Transverse colon (tissue), 4 donors: ENCODE measurements around the gene EYA4. TPM values are rescaled to one million over a fixed set of nuclear protein-coding genes. Genes with fewer than 3 reads are reported as not detected.

Experiments
- DNase-seq: peaks from one replicate; pipeline ENCODE4 v3.0.0-alpha.2; 2019
- H3K27ac ChIP-seq, 4 donors: fragments of 200-600 bp; sonication (generic); 2 replicates each; pipeline ENCODE4 v1.5.1; 2016 to 2018; ENCODE audit warnings: inconsistent platforms in 4 of 4
- H3K27me3 ChIP-seq: fragments of 200-600 bp; sonication (generic); 2 replicates; pipeline ENCODE4 v1.5.1; 2017; ENCODE audit warnings: inconsistent platforms
- H3K36me3 ChIP-seq, 4 donors: fragments of 200-600 bp; sonication (generic); 2 replicates each; pipeline ENCODE4 v1.5.1; 2017 to 2019; ENCODE audit warnings: inconsistent platforms in 4 of 4
- H3K4me1 ChIP-seq, 4 donors: fragments of 200-600 bp; sonication (generic); 2 replicates each; pipeline ENCODE4 v1.5.1; 2017 to 2020; ENCODE audit warnings: inconsistent platforms in 4 of 4
- H3K4me3 ChIP-seq, 4 donors: fragments of 200-600 bp; sonication (generic); 1 replicate in 1 of 4; 2 replicates in 3 of 4; pipeline versions ENCODE4 v1.5.1 to v1.6.1; 2017 to 2019; ENCODE audit warnings: inconsistent platforms in 4 of 4
- H3K9me3 ChIP-seq, 2 donors: fragments of 200-600 bp; sonication (generic); 2 replicates each; pipeline ENCODE4 v1.5.1; 2017 to 2019; ENCODE audit warnings: inconsistent platforms in 2 of 2
- EP300 ChIP-seq: sonication (generic); formaldehyde crosslinking; IDR thresholded peaks from one replicate; pipeline ENCODE4 v1.6.1; 2017; ENCODE audit warnings: antibody characterized with exemption, low read depth
- POLR2A ChIP-seq: fragments of 450-650 bp; IDR thresholded peaks from one replicate; pipeline ENCODE4 v1.6.1; 2016; ENCODE audit warnings: antibody characterized with exemption, mild to moderate bottlenecking, moderate library complexity
- POLR2AphosphoS5 ChIP-seq, 3 donors: sonication (generic); formaldehyde crosslinking; IDR thresholded peaks; one replicate each; pipeline ENCODE4 v1.6.1; 2016; ENCODE audit warnings: antibody characterized with exemption in 3 of 3
- WGBS, 2 donors: methylation state at CpG; one replicate each; pipeline ENCODE4 v1.1.5; 2018; ENCODE audit warnings: low coverage in 1 of 2; 5-methylcytosine and 5-hydroxymethylcytosine counted together
- in situ Hi-C, 4 donors: fragments of 200-750 bp; cut with MboI; loops; one replicate each; pipeline versions ENCODE4 v1.15.0 to v1.15.1; 2017; ENCODE audit warnings: low sequenced_read_pairs in 3 of 4, low pct_ligation_motif_present in 1 of 4, low pct_unique_long_range_greater_than_20kb in 1 of 4
- intact Hi-C: fragments of 100-400 bp; cut with DNase I; formaldehyde crosslinking; loops from one replicate; pipeline ENCODE4 v1.15.1; 2023; ENCODE audit warnings: low total_unique reads
- total RNA-seq, 4 donors: library from RNA; depleted of rRNA; stranded (reverse); fragments of >200 nt; gene quantifications; one replicate each; pipeline ENCODE4 v1.1.0, GENCODE V29; 2016
- TF ChIP-seq, protein P1 (sequence below), 5 experiments: fragments of 200-600 bp in 3 of 5; fragments of 450-650 bp in 2 of 5; sonication (generic) in 3 of 5; IDR thresholded peaks; 1 replicate in 2 of 5; 2 replicates in 3 of 5; pipeline ENCODE4 v1.5.1; 2016 to 2017; ENCODE audit warnings: antibody characterized with exemption in 5 of 5, inconsistent platforms in 3 of 5, mild to moderate bottlenecking in 2 of 5, moderate library complexity in 1 of 5

The EYA4 gene
- total RNA-seq, 4 donors from 2014 or later = 0.27 to 0.64 TPM; not detected in 2

- no peak overlapping the region for H3K27ac ChIP-seq
- H3K36me3 ChIP-seq = no peaks in the 10 kb centered on the region
- no peaks in the 10 kb centered on the region for H3K27me3 ChIP-seq
- WGBS, 2 donors = 86 to 97% methylated on average over 1 of the region's 1 CpG
- in situ Hi-C loops (no loop called here), intact Hi-C loops (no loop called here)
- no peaks in the 10 kb centered on the region for H3K9me3 ChIP-seq
- TF ChIP-seq, protein P1, sequence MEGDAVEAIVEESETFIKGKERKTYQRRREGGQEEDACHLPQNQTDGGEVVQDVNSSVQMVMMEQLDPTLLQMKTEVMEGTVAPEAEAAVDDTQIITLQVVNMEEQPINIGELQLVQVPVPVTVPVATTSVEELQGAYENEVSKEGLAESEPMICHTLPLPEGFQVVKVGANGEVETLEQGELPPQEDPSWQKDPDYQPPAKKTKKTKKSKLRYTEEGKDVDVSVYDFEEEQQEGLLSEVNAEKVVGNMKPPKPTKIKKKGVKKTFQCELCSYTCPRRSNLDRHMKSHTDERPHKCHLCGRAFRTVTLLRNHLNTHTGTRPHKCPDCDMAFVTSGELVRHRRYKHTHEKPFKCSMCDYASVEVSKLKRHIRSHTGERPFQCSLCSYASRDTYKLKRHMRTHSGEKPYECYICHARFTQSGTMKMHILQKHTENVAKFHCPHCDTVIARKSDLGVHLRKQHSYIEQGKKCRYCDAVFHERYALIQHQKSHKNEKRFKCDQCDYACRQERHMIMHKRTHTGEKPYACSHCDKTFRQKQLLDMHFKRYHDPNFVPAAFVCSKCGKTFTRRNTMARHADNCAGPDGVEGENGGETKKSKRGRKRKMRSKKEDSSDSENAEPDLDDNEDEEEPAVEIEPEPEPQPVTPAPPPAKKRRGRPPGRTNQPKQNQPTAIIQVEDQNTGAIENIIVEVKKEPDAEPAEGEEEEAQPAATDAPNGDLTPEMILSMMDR (IDR thresholded peaks at IDR 0.05) = no peak
- TF ChIP-seq EP300 (no peak), POLR2AphosphoS5 (IDR thresholded peaks at IDR 0.05) (no peak), POLR2A (no peak)
- no peak overlapping the region for H3K4me3 ChIP-seq
- no peak for DNase-seq
- no peaks in the 10 kb centered on the region for H3K4me1 ChIP-seq
These were observed 118.6 kb downstream of the EYA4 start for GRCh38 chr6:133359760-133360159.

GRCh38 chr6:133360194-133360593 lies 119.0 kb downstream of the EYA4 start:
- WGBS, 2 donors = 77 to 79% methylated on average over 5 of the region's 5 CpGs
- intact Hi-C loops = no loop called here

GRCh38 chr6:133362813-133363212 lies 121.7 kb downstream of the EYA4 start:
- Histone ChIP-seq H3K27ac (no peak overlapping the region), H3K4me1 (no peaks in the 10 kb centered on the region), H3K36me3 (no peaks in the 10 kb centered on the region), H3K4me3 (no peak overlapping the region), H3K9me3 (no peaks in the 10 kb centered on the region), H3K27me3 (no peaks in the 10 kb centered on the region)
- 65 to 90% methylated on average over 1 to 4 of the region's 4 CpGs for WGBS, 2 donors
- intact Hi-C loops (no loop called here), in situ Hi-C loops (no loop called here)
- TF ChIP-seq EP300 (no peak), POLR2A (no peak), POLR2AphosphoS5 (IDR thresholded peaks at IDR 0.05) (no peak)
- TF ChIP-seq, protein P1 (IDR thresholded peaks at IDR 0.05) = no peak
- DNase-seq = no peak

More at GRCh38 chr6:133360194-133360593, 119.0 kb downstream of the EYA4 start:
- no peak for DNase-seq
- in situ Hi-C loops = no loop called here
- H3K27me3 ChIP-seq = no peaks in the 10 kb centered on the region
- H3K4me1 ChIP-seq = no peaks in the 10 kb centered on the region
- H3K36me3 ChIP-seq = no peaks in the 10 kb centered on the region
- H3K9me3 ChIP-seq = no peaks in the 10 kb centered on the region
- H3K4me3 ChIP-seq = no peak overlapping the region
- H3K27ac ChIP-seq = no peak overlapping the region
- TF ChIP-seq EP300 = no peak
- no peak for TF ChIP-seq POLR2A
- no peak for TF ChIP-seq POLR2AphosphoS5 (IDR thresholded peaks at IDR 0.05)
- TF ChIP-seq, protein P1 (IDR thresholded peaks at IDR 0.05) = no peak

GRCh38 chr6:133368664-133369063 lies 127.5 kb downstream of the EYA4 start:
- WGBS, 2 donors = 28 to 55% methylated on average over 5 of the region's 5 CpGs

More at GRCh38 chr6:133368664-133369063, 127.5 kb downstream of the EYA4 start:
- Histone ChIP-seq H3K4me3 (no peak overlapping the region), H3K9me3 (no peaks in the 10 kb centered on the region), H3K36me3 (no peaks in the 10 kb centered on the region), H3K27ac (no peak overlapping the region), H3K27me3 (no peaks in the 10 kb centered on the region), H3K4me1 (no peaks in the 10 kb centered on the region)
- intact Hi-C loops (no loop called here), in situ Hi-C loops (no loop called here)
- no peak for DNase-seq
- TF ChIP-seq, protein P1 (IDR thresholded peaks at IDR 0.05) = no peak
- TF ChIP-seq POLR2A (no peak), EP300 (no peak), POLR2AphosphoS5 (IDR thresholded peaks at IDR 0.05) (no peak)
